ENCODE results near the gene SNRK.

DNA sequence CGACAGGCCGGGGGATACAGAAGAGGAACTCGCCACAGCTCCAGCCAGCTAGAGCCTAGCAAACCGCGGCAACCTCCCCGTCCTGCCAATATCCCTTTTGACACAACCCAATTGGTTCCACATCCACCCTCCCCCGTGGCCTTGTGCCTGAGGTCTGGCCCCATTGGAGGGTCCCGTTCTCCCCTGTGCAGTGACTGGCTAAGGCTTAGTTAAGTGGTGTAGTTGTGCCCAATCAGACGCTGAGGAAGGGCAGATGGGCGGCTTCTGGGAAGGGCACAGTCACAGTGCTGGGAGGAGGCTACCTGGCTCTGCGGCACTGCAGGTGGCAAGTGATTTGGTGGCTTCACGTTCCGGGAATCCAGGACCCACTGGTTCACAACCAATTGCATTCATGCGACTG is 78.6 kb downstream of the SNRK start:
- TF ChIP-seq, protein P1, sequence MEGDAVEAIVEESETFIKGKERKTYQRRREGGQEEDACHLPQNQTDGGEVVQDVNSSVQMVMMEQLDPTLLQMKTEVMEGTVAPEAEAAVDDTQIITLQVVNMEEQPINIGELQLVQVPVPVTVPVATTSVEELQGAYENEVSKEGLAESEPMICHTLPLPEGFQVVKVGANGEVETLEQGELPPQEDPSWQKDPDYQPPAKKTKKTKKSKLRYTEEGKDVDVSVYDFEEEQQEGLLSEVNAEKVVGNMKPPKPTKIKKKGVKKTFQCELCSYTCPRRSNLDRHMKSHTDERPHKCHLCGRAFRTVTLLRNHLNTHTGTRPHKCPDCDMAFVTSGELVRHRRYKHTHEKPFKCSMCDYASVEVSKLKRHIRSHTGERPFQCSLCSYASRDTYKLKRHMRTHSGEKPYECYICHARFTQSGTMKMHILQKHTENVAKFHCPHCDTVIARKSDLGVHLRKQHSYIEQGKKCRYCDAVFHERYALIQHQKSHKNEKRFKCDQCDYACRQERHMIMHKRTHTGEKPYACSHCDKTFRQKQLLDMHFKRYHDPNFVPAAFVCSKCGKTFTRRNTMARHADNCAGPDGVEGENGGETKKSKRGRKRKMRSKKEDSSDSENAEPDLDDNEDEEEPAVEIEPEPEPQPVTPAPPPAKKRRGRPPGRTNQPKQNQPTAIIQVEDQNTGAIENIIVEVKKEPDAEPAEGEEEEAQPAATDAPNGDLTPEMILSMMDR (IDR thresholded peaks at IDR 0.05; ENCODE audit: extremely low read depth in 1 of 2, insufficient read depth in 1 of 2, low read depth in 1 of 2, low read length in 2 of 2): no peak
- TF ChIP-seq, protein P2, sequence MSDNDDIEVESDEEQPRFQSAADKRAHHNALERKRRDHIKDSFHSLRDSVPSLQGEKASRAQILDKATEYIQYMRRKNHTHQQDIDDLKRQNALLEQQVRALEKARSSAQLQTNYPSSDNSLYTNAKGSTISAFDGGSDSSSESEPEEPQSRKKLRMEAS (IDR thresholded peaks at IDR 0.05; ENCODE audit: insufficient read depth, insufficient read length): no peak
- TF ChIP-seq POLR2AphosphoS5 (IDR thresholded peaks at IDR 0.05; ENCODE audit: insufficient read depth, low read depth, low read length): no peak

Data from endothelial cell of umbilical vein (primary cell).